Measurements from ENCODE around the gene PDIA4.

DNA sequence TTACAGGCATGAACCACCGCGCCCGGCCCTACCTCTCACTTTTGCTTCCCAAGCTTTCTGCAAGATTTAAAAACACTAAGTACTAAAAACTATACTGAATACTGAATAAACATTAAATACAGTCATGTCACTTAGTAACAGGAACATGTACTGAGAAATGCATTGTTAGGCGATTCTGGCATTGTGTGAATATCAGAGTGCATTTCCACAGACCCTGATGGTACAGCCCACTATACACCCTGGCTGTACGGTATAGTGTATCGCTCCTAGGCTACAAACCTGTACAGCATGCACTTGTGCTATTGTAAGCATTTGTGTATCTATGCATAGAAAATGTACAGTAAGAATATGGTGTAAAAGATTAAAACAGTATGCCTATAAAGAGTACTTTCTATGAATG lies 29.1 kb downstream of the PDIA4 start:
- TF ChIP-seq TAF1 (IDR thresholded peaks at IDR 0.05; ENCODE audit: borderline replicate concordance, low read depth, low read length) (no peak), POLR2AphosphoS5 (IDR thresholded peaks at IDR 0.05; ENCODE audit: low read depth, low read length) (no peak), POLR2A (IDR thresholded peaks at IDR 0.05; ENCODE audit: low read depth, low read length) (no peak)

All from GM12892 (cell line).